ENCODE results near the gene ACSL4.
A peak's percentile ranks its signal among the peaks of the same experiment; 100 is the strongest.
"Not testable (repeated sequence)": the region's sequence is repeated elsewhere in the genome, so short reads cannot be mapped to it uniquely, and the experiment has no call there.

Gene ACSL4

DNA sequence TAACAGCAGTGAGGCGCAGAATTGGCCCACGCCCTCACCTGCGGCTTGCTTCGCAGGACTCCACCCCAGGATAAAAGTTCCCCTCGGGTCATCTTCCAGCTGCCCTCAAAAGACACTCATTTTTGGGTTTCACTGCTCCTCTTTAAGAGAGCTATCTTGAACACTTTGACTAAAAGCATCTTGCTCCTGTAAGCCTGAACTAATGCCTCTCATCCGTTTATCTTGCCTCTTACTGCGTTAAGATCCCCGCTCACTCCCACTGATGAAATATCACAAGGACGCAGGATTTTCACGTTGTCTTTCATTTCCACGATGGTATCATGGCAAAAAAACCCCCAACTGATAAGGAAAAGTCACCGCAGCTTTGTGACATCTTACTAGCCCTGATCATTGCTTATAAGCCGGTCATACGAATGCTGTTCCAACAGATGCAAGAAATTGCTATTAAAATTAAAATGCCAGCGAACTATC lies 591 bp upstream of the ACSL4 start:
- Histone ChIP-seq H3K9ac (ENCODE audit: low read length in 5 of 5) (peak overlapping the region; percentile 56 to 81 (median 74)), H3K27ac (ENCODE audit: low read depth, low read length) (peak overlapping the region; percentile 85), H3K9me3 (ENCODE audit: control insufficient read depth in 5 of 5, low read length in 5 of 5) (no peaks in the 10 kb centered on the region), H3K36me3 (ENCODE audit: control insufficient read depth in 5 of 5, insufficient read depth in 5 of 5, low read length in 5 of 5) (no peaks in the 10 kb centered on the region), H3K27me3 (ENCODE audit: control insufficient read depth in 5 of 5, insufficient read depth in 4 of 5, low read length in 5 of 5) (peaks cover 0 to 3% (median 0%) of the 10 kb centered on the region in 5 donors), H3K4me3 (ENCODE audit: low read depth in 1 of 5, low read length in 5 of 5) (peak overlapping the region; percentile 64 to 86 (median 78)), H3K4me1 (ENCODE audit: control insufficient read depth in 5 of 5, insufficient read depth in 5 of 5, low read length in 5 of 5) (peaks cover 0 to 12% (median 6%) of the 10 kb centered on the region in 5 donors)

DNA sequence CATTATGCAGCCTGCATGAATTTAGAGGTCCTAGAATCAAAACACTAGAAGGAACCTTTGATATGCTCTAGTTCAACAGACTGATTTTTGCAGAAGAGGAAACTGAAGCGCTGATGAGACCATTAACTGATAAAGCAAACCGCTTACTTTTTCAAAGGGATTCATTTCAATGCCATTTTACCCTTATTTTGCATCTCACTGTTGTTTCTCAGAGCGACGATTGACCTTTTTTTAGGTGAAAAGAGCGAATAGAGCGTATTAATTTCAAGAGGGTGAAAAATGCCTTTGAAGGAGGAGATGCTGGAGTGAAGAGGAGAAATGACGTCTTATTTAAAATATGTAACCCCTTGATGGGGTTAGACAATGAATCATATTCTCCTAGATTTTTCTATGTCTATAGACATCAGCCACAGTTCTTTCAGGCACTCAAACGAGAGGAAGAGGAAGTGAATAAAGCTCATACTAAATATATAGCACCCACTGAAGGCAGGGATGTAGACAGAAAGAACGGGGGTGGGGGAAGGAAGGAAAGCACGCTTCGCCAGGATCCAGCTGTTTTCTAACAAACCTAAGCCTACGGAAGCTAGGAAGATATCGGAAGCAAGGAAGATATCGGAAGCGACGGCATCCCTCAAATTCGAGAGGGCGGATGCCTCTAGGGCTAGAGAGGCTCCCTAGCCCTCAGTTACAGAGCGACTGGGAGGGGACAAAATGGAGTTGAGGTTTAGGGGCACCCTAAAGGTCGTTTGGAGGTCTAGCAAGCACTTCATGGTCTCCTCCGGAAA lies 848 bp downstream of the ACSL4 start:
- H3K27me3 ChIP-seq (ENCODE audit: control insufficient read depth in 5 of 5, insufficient read depth in 4 of 5, low read length in 5 of 5) = peaks cover 0 to 3% (median 0%) of the 10 kb centered on the region in 5 donors
- peak overlapping the region; percentile 85 for H3K27ac ChIP-seq (ENCODE audit: low read depth, low read length)
- H3K9me3 ChIP-seq (ENCODE audit: control insufficient read depth in 5 of 5, low read length in 5 of 5) = no peaks in the 10 kb centered on the region
- no peaks in the 10 kb centered on the region for H3K36me3 ChIP-seq (ENCODE audit: control insufficient read depth in 5 of 5, insufficient read depth in 5 of 5, low read length in 5 of 5)
- H3K4me3 ChIP-seq (ENCODE audit: low read depth in 1 of 5, low read length in 5 of 5) = peak overlapping the region; percentile 73 to 92 (median 86)
- H3K9ac ChIP-seq (ENCODE audit: low read length in 5 of 5) = peak overlapping the region; percentile 21 to 97 (median 83)
- peaks cover 0 to 15% (median 12%) of the 10 kb centered on the region in 5 donors for H3K4me1 ChIP-seq (ENCODE audit: control insufficient read depth in 5 of 5, insufficient read depth in 5 of 5, low read length in 5 of 5)

DNA sequence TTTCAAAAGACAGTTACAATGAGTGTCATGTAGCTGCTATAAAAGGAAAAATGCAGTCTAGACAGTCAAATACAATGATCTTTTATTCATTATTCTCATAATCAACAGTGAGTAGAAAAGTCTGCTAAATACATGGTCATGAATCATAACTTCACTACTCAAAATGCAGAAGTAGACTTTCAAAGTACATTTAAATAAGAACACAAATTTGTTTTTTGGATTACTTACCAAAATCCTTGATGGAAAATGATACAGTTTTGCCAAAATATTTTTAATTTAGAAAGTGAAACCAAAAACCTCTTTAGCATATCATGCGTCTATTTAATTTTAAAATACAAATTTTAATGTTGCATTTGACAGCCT lies 4.9 kb downstream of the ACSL4 start:
- Histone ChIP-seq H3K4me3 (ENCODE audit: low read depth in 1 of 5, low read length in 5 of 5) (peak overlapping the region in 2 of 5 donors; percentile 7 to 32), H3K4me1 (ENCODE audit: control insufficient read depth in 5 of 5, insufficient read depth in 5 of 5, low read length in 5 of 5) (peaks cover 0 to 12% (median 7%) of the 10 kb centered on the region in 5 donors), H3K9ac (ENCODE audit: low read length in 5 of 5) (peak overlapping the region in 2 of 5 donors; percentile 10 to 40), H3K36me3 (ENCODE audit: control insufficient read depth in 5 of 5, insufficient read depth in 5 of 5, low read length in 5 of 5) (no peaks in the 10 kb centered on the region), H3K27ac (ENCODE audit: low read depth, low read length) (peak overlapping the region; percentile 64), H3K27me3 (ENCODE audit: control insufficient read depth in 5 of 5, insufficient read depth in 4 of 5, low read length in 5 of 5) (peaks cover 0 to 3% (median 0%) of the 10 kb centered on the region in 5 donors), H3K9me3 (ENCODE audit: control insufficient read depth in 5 of 5, low read length in 5 of 5) (no peaks in the 10 kb centered on the region)

GRCh38 chrX:109724971-109725370 lies 8.1 kb downstream of the ACSL4 start:
- not testable (repeated sequence) for H3K36me3 ChIP-seq (ENCODE audit: control insufficient read depth in 5 of 5, insufficient read depth in 5 of 5, low read length in 5 of 5)

GRCh38 chrX:109720947-109721346 lies 12.1 kb downstream of the ACSL4 start:
- Histone ChIP-seq H3K27me3 (ENCODE audit: control insufficient read depth in 5 of 5, insufficient read depth in 4 of 5, low read length in 5 of 5) (peaks cover 0 to 2% (median 0%) of the 10 kb centered on the region in 5 donors), H3K9me3 (ENCODE audit: control insufficient read depth in 5 of 5, low read length in 5 of 5) (no peaks in the 10 kb centered on the region), H3K36me3 (ENCODE audit: control insufficient read depth in 5 of 5, insufficient read depth in 5 of 5, low read length in 5 of 5) (no peaks in the 10 kb centered on the region), H3K9ac (ENCODE audit: low read length in 5 of 5) (no peak overlapping the region), H3K4me3 (ENCODE audit: low read depth in 1 of 5, low read length in 5 of 5) (no peak overlapping the region), H3K27ac (ENCODE audit: low read depth, low read length) (peak overlapping the region; percentile 30), H3K4me1 (ENCODE audit: control insufficient read depth in 5 of 5, insufficient read depth in 5 of 5, low read length in 5 of 5) (peaks cover 0 to 9% (median 5%) of the 10 kb centered on the region in 5 donors)

More at GRCh38 chrX:109724971-109725370, 8.1 kb downstream of the ACSL4 start:
- H3K27ac ChIP-seq (ENCODE audit: low read depth, low read length); H3K4me1 ChIP-seq (ENCODE audit: control insufficient read depth in 5 of 5, insufficient read depth in 5 of 5, low read length in 5 of 5); H3K9ac ChIP-seq (ENCODE audit: low read length in 5 of 5); H3K27me3 ChIP-seq (ENCODE audit: control insufficient read depth in 5 of 5, insufficient read depth in 4 of 5, low read length in 5 of 5); H3K9me3 ChIP-seq (ENCODE audit: control insufficient read depth in 5 of 5, low read length in 5 of 5); H3K4me3 ChIP-seq (ENCODE audit: low read depth in 1 of 5, low read length in 5 of 5): not testable (repeated sequence)

DNA sequence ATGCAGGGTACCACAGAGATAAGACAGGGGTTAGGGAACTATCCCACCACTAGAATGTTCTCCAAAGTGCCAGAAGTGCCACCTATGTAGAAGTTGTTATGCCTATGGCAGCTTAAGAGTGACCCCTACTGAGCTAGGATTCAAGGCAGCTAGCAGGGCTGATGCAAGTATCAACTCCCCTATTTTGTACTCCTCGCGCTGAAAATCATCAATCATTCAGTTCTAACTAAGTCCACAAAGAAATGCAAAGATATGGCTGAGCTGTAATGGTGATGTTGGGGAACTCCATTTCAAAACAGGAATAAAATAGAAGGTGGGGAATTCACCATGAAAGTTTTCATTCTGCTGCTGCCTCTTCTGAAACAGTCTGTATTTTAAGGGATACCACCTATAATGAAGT lies 13.8 kb downstream of the ACSL4 start:
- Histone ChIP-seq H3K4me3 (ENCODE audit: low read depth in 1 of 5, low read length in 5 of 5) (no peak overlapping the region), H3K27me3 (ENCODE audit: control insufficient read depth in 5 of 5, insufficient read depth in 4 of 5, low read length in 5 of 5) (peaks cover 0 to 2% (median 0%) of the 10 kb centered on the region in 5 donors), H3K36me3 (ENCODE audit: control insufficient read depth in 5 of 5, insufficient read depth in 5 of 5, low read length in 5 of 5) (no peaks in the 10 kb centered on the region), H3K9me3 (ENCODE audit: control insufficient read depth in 5 of 5, low read length in 5 of 5) (no peaks in the 10 kb centered on the region), H3K9ac (ENCODE audit: low read length in 5 of 5) (no peak overlapping the region), H3K27ac (ENCODE audit: low read depth, low read length) (no peak overlapping the region), H3K4me1 (ENCODE audit: control insufficient read depth in 5 of 5, insufficient read depth in 5 of 5, low read length in 5 of 5) (peaks cover 0 to 9% (median 5%) of the 10 kb centered on the region in 5 donors)

DNA sequence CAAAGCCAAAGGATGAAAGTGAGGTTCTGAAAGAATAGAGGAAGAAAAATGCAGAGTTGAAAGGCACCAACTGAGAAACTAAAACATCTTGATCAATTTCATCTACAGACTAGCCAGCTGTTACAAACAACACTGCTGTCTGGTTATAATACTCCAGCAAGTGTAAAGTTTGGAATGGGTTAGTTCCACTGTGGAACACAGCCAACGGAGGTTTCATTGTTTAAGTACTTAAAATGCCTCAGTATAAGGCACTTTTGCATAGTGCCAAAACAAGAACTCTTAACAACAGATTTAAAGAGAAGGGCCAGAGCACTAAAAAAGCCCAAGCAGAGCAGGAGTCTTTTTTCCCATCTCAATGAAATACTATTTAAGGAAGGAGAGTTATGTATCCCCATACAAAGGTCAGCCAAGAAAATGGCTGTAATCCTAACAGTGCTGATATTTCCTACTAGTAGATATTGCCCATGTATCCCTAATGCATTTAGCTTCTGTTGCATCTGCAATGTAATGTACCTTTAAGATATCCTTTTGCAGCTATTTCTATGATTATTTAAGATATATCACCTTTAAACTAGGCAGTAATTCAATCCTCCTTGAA lies 16.5 kb downstream of the ACSL4 start:
- Histone ChIP-seq H3K4me1 (ENCODE audit: control insufficient read depth in 5 of 5, insufficient read depth in 5 of 5, low read length in 5 of 5) (peaks cover 0 to 9% (median 5%) of the 10 kb centered on the region in 5 donors), H3K4me3 (ENCODE audit: low read depth in 1 of 5, low read length in 5 of 5) (no peak overlapping the region), H3K27ac (ENCODE audit: low read depth, low read length) (peak overlapping the region; percentile 14), H3K9ac (ENCODE audit: low read length in 5 of 5) (no peak overlapping the region), H3K27me3 (ENCODE audit: control insufficient read depth in 5 of 5, insufficient read depth in 4 of 5, low read length in 5 of 5) (no peaks in the 10 kb centered on the region), H3K9me3 (ENCODE audit: control insufficient read depth in 5 of 5, low read length in 5 of 5) (no peaks in the 10 kb centered on the region), H3K36me3 (ENCODE audit: control insufficient read depth in 5 of 5, insufficient read depth in 5 of 5, low read length in 5 of 5) (no peaks in the 10 kb centered on the region)

GRCh38 chrX:109714340-109714958 lies 18.6 kb downstream of the ACSL4 start:
- H3K4me3 ChIP-seq (ENCODE audit: low read depth in 1 of 5, low read length in 5 of 5) = no peak overlapping the region
- no peak overlapping the region for H3K9ac ChIP-seq (ENCODE audit: low read length in 5 of 5)
- no peaks in the 10 kb centered on the region for H3K27me3 ChIP-seq (ENCODE audit: control insufficient read depth in 5 of 5, insufficient read depth in 4 of 5, low read length in 5 of 5)
- H3K4me1 ChIP-seq (ENCODE audit: control insufficient read depth in 5 of 5, insufficient read depth in 5 of 5, low read length in 5 of 5) = peaks cover 0 to 10% (median 8%) of the 10 kb centered on the region in 5 donors
- H3K9me3 ChIP-seq (ENCODE audit: control insufficient read depth in 5 of 5, low read length in 5 of 5) = no peaks in the 10 kb centered on the region
- no peak overlapping the region for H3K27ac ChIP-seq (ENCODE audit: low read depth, low read length)
- H3K36me3 ChIP-seq (ENCODE audit: control insufficient read depth in 5 of 5, insufficient read depth in 5 of 5, low read length in 5 of 5) = no peaks in the 10 kb centered on the region

- H3K9me3 ChIP-seq (ENCODE audit: control insufficient read depth in 5 of 5, low read length in 5 of 5) = no peaks in the 10 kb centered on the region
- H3K27me3 ChIP-seq (ENCODE audit: control insufficient read depth in 5 of 5, insufficient read depth in 4 of 5, low read length in 5 of 5) = no peaks in the 10 kb centered on the region
- no peak overlapping the region for H3K9ac ChIP-seq (ENCODE audit: low read length in 5 of 5)
- H3K36me3 ChIP-seq (ENCODE audit: control insufficient read depth in 5 of 5, insufficient read depth in 5 of 5, low read length in 5 of 5) = no peaks in the 10 kb centered on the region
- H3K4me3 ChIP-seq (ENCODE audit: low read depth in 1 of 5, low read length in 5 of 5) = no peak overlapping the region
- peaks cover 0 to 22% (median 12%) of the 10 kb centered on the region in 5 donors for H3K4me1 ChIP-seq (ENCODE audit: control insufficient read depth in 5 of 5, insufficient read depth in 5 of 5, low read length in 5 of 5)
- H3K27ac ChIP-seq (ENCODE audit: low read depth, low read length) = no peak overlapping the region
Measured at GRCh38 chrX:109710181-109710580, 22.9 kb downstream of the ACSL4 start.

Data from subcutaneous abdominal adipose tissue (tissue), 5 donors.